ENCODE results near the gene SLX4IP. TPM values are rescaled to one million over a fixed set of nuclear protein-coding genes. Genes with fewer than 3 reads are reported as not detected.

The SLX4IP gene
- total RNA-seq, 1 donor from 2014 or later: 5.3 TPM

GRCh38 chr20:10639077-10639736 is 204.1 kb downstream of the SLX4IP start:
- Mint-ChIP-seq H3K27ac (ENCODE audit: unreplicated experiment) (peak overlapping the region; percentile 71), H3K4me1 (ENCODE audit: low read depth, unreplicated experiment) (peaks cover 59% of the 10 kb centered on the region), H3K9me3 (ENCODE audit: unreplicated experiment) (no peaks in the 10 kb centered on the region), H3K36me3 (ENCODE audit: low read depth, unreplicated experiment) (peaks cover 31% of the 10 kb centered on the region), H3K4me3 (ENCODE audit: unreplicated experiment) (no peak overlapping the region), H3K27me3 (ENCODE audit: low read depth, unreplicated experiment) (no peaks in the 10 kb centered on the region)
- Histone ChIP-seq H2AFZ (ENCODE audit: low read depth, low read length) (no peak overlapping the region), H4K20me1 (ENCODE audit: insufficient read depth, low read length) (peaks cover 28% of the 10 kb centered on the region), H3K27ac (ENCODE audit: low read depth, low read length) (peak overlapping the region; percentile 63), H3K9me3 (ENCODE audit: insufficient read depth, low read depth, low read length) (no peaks in the 10 kb centered on the region), H3K9ac (ENCODE audit: low read length) (peak overlapping the region; percentile 66), H3K4me2 (ENCODE audit: low read length) (peak overlapping the region; percentile 65), H3K4me3 (ENCODE audit: insufficient read depth, low read depth, low read length) (no peak overlapping the region), H3K27me3 (ENCODE audit: insufficient read depth, low read length) (no peaks in the 10 kb centered on the region), H3K79me2 (ENCODE audit: insufficient read depth, low read length) (peaks cover 8% of the 10 kb centered on the region), H3K36me3 (ENCODE audit: insufficient read depth, low read length) (peaks cover 53% of the 10 kb centered on the region), H3K4me1 (ENCODE audit: insufficient read depth, low read length) (peaks cover 47% of the 10 kb centered on the region)
- TF ChIP-seq, protein P1, sequence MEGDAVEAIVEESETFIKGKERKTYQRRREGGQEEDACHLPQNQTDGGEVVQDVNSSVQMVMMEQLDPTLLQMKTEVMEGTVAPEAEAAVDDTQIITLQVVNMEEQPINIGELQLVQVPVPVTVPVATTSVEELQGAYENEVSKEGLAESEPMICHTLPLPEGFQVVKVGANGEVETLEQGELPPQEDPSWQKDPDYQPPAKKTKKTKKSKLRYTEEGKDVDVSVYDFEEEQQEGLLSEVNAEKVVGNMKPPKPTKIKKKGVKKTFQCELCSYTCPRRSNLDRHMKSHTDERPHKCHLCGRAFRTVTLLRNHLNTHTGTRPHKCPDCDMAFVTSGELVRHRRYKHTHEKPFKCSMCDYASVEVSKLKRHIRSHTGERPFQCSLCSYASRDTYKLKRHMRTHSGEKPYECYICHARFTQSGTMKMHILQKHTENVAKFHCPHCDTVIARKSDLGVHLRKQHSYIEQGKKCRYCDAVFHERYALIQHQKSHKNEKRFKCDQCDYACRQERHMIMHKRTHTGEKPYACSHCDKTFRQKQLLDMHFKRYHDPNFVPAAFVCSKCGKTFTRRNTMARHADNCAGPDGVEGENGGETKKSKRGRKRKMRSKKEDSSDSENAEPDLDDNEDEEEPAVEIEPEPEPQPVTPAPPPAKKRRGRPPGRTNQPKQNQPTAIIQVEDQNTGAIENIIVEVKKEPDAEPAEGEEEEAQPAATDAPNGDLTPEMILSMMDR (IDR thresholded peaks at IDR 0.05; ENCODE audit: insufficient read depth, low read depth, low read length): no peak
- TF ChIP-seq EZH2 (IDR thresholded peaks at IDR 0.05; ENCODE audit: insufficient read depth, low read length): no peak
- DNase-seq (ENCODE audit: low read depth) (no peak), FAIRE-seq (no peak)

DNA sequence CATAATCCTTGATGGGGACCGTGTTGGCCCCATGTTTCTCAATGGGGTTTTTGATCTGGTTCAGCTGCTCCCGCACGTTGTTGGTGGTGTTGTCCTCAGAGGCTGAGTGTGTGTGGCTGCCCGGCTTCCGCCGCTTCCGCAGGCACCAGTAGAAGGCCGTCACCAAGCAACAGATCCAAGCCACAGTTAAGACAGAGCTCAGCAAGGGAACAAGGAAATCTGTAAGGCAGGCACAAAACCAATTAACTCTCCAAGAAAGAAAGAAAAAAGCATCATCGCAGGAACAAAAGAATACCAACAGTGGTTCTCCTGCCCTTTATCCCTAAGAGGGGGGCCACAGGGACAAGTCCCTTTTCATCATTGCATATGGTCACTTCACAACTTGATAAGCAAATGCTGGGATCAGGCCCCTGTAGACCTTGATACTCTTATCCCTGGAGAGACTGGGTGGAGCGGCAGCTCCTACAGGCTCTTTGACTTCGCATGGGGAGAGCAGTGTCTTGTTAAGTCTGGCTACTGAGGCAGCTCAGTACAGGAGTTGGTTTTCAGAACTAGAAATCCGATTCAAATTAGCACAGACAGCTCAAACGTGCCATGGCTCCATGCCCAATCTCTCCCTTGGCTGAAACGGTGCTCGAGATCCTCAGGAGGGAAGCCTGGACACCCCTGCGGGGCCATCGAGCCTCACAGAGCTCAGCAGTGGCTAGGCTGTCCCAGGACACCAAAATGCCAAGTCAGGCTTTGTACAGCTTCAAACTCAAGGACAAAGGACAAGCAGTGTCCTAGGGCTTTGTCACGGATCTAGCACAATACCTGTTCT is 204.8 kb downstream of the SLX4IP start:
- Histone ChIP-seq H3K4me2 (ENCODE audit: low read length) (peak overlapping the region; percentile 65), H4K20me1 (ENCODE audit: insufficient read depth, low read length) (peaks cover 36% of the 10 kb centered on the region), H3K27ac (ENCODE audit: low read depth, low read length) (peak overlapping the region; percentile 63), H3K4me1 (ENCODE audit: insufficient read depth, low read length) (peaks cover 47% of the 10 kb centered on the region), H3K4me3 (ENCODE audit: insufficient read depth, low read depth, low read length) (no peak overlapping the region), H3K9ac (ENCODE audit: low read length) (peak overlapping the region; percentile 66), H3K36me3 (ENCODE audit: insufficient read depth, low read length) (peaks cover 59% of the 10 kb centered on the region), H2AFZ (ENCODE audit: low read depth, low read length) (no peak overlapping the region), H3K9me3 (ENCODE audit: insufficient read depth, low read depth, low read length) (no peaks in the 10 kb centered on the region), H3K27me3 (ENCODE audit: insufficient read depth, low read length) (no peaks in the 10 kb centered on the region), H3K79me2 (ENCODE audit: insufficient read depth, low read length) (peaks cover 8% of the 10 kb centered on the region)
- Mint-ChIP-seq H3K27ac (ENCODE audit: unreplicated experiment) (peak overlapping the region; percentile 71), H3K4me1 (ENCODE audit: low read depth, unreplicated experiment) (peaks cover 56% of the 10 kb centered on the region), H3K9me3 (ENCODE audit: unreplicated experiment) (no peaks in the 10 kb centered on the region), H3K27me3 (ENCODE audit: low read depth, unreplicated experiment) (no peaks in the 10 kb centered on the region), H3K36me3 (ENCODE audit: low read depth, unreplicated experiment) (peaks cover 35% of the 10 kb centered on the region), H3K4me3 (ENCODE audit: unreplicated experiment) (no peak overlapping the region)
- FAIRE-seq: peak; percentile 5
- TF ChIP-seq EZH2 (IDR thresholded peaks at IDR 0.05; ENCODE audit: insufficient read depth, low read length): no peak
- TF ChIP-seq, protein P1 (IDR thresholded peaks at IDR 0.05; ENCODE audit: insufficient read depth, low read depth, low read length): no peak
- DNase-seq (ENCODE audit: low read depth): no peak

Measured in astrocyte (in vitro differentiated cells and primary cell).